ENCODE data around the gene NAB1.

GRCh38 chr2:190651413-190651812, 2.5 kb downstream of the NAB1 start:
- TF ChIP-seq CTCF (IDR thresholded peaks at IDR 0.05; ENCODE audit: insufficient read depth, low read length, poor library complexity, severe bottlenecking): no peak
- no peak for TF ChIP-seq EZH2phosphoT487 (conservative IDR thresholded peaks at IDR 0.05; ENCODE audit: low read length)
